ENCODE results near the gene LUC7L.

LUC7L gene

DNA sequence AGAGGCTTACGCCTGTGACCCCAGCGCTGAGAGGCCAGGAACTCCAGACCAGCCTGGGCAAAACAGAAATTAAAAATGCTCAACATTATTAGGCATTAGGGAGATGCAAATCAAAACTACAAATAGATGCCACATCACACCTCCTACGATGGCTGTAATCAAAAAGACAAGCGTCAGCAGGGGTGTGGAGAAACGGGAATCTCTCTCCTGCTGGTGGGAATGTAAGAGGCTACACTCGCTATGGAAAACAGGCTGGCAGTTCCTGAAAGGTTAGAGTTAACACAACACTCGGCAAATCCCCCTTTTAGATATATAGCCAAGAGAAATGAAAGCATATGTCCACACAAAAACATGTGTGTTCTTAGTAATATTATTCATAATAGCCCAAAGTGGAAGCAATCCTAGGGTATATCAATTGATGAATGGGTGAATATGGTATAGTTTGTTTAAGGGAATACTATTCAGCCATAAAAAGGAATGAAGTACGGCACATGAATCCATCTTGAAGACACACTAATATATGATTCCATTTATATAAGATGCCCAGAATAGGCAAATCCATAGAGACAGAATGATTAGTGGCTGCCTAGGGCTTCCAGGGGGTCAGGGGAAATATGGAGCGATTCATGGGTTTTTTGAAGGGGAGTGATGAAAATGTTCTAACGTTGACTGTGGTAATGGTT is 88.9 kb downstream of the LUC7L start:
- DNase-seq: no peak

All from fibroblast of skin of scalp (primary cell).